Measurements from ENCODE around the gene LUC7L3. TPM values are rescaled to one million over a fixed set of nuclear protein-coding genes. Genes with fewer than 3 reads are reported as not detected.

The LUC7L3 gene
- total and polyA plus RNA-seq, 2 experiments from 2014 or later, result 69.3 to 501 TPM

- no peaks in the 10 kb centered on the region for H3K27me3 ChIP-seq (ENCODE audit: insufficient read depth)
- Mint-ChIP-seq H3K36me3 (ENCODE audit: low read depth) (peaks cover 23% of the 10 kb centered on the region), H3K4me1 (peaks cover 32% of the 10 kb centered on the region), H3K4me3 (no peak overlapping the region; the same call in 2 of the 3 replicates), H3K27ac (no peak overlapping the region; the same call in 1 of the 2 replicates), H3K27me3 (ENCODE audit: insufficient read depth, low read depth, poor library complexity) (peaks cover 2% of the 10 kb centered on the region), H3K9me3 (no peaks in the 10 kb centered on the region)
- H3K79me2 ChIP-seq (replicated peaks; ENCODE audit: insufficient read depth), result no peaks in the 10 kb centered on the region
- peaks cover 15% of the 10 kb centered on the region; the same call in 1 of the 2 replicates for H3F3A ChIP-seq (replicated peaks; ENCODE audit: low read depth)
- peaks cover under 1% of the 10 kb centered on the region; the same call in 1 of the 2 replicates for H3K36me3 ChIP-seq (ENCODE audit: insufficient read depth)
- H3K4me1 ChIP-seq (ENCODE audit: insufficient read depth), result peaks cover 3% of the 10 kb centered on the region
- peak; percentile 75 for ATAC-seq
- H3K4me2 ChIP-seq, result 0 out of 2 replicates have a peak overlapping the region, but pooled peaks have one; percentile 32
- peaks cover under 1% of the 10 kb centered on the region; the same call in 1 of the 2 replicates for H4K20me1 ChIP-seq (replicated peaks; ENCODE audit: insufficient read depth)
- H3K27ac ChIP-seq (ENCODE audit: low read depth), result 0 out of 2 replicates have a peak overlapping the region, but pooled peaks have one; percentile 20
- H3K9me2 ChIP-seq (ENCODE audit: insufficient read depth), result no peaks in the 10 kb centered on the region
- TF ChIP-seq EZH2phosphoT487 (IDR thresholded peaks at IDR 0.05; ENCODE audit: unreplicated experiment), result no peak
- no peak for TF ChIP-seq ZNF462 (CRISPR knock-in tag; IDR thresholded peaks at IDR 0.05)
- no peak for TF ChIP-seq EZH2 (IDR thresholded peaks at IDR 0.05; ENCODE audit: low read depth, unreplicated experiment)
- no peak for TF ChIP-seq POLR2AphosphoS5 (IDR thresholded peaks at IDR 0.05; ENCODE audit: low read depth)
- TF ChIP-seq JUNB (IDR thresholded peaks at IDR 0.05; ENCODE audit: unreplicated experiment), result no peak
- no peak for TF ChIP-seq STAT1 (IDR thresholded peaks at IDR 0.05; ENCODE audit: unreplicated experiment)
- no peak for TF ChIP-seq ZNF114 (CRISPR knock-in tag; IDR thresholded peaks at IDR 0.05)
- no peak for TF ChIP-seq CREB1 (CRISPR knock-in tag; IDR thresholded peaks at IDR 0.05; ENCODE audit: low read depth)
- peak; percentile 49 for DNase-seq (ENCODE audit: low spot score)
- H2AFZ ChIP-seq, result peak overlapping the region; percentile 52; the same call in 1 of the 2 replicates
- no peak overlapping the region for H3K4me3 ChIP-seq
Observed at GRCh38 chr17:50689956-50690886, 29.2 kb upstream of the LUC7L3 start.

Data from GM23338 (cell line).